Measurements from ENCODE around the gene ACTL6B. TPM values are rescaled to one million over a fixed set of nuclear protein-coding genes. Genes with fewer than 3 reads are reported as not detected.

ACTL6B gene
- total and polyA plus RNA-seq, 10 donors: not detected

DNA sequence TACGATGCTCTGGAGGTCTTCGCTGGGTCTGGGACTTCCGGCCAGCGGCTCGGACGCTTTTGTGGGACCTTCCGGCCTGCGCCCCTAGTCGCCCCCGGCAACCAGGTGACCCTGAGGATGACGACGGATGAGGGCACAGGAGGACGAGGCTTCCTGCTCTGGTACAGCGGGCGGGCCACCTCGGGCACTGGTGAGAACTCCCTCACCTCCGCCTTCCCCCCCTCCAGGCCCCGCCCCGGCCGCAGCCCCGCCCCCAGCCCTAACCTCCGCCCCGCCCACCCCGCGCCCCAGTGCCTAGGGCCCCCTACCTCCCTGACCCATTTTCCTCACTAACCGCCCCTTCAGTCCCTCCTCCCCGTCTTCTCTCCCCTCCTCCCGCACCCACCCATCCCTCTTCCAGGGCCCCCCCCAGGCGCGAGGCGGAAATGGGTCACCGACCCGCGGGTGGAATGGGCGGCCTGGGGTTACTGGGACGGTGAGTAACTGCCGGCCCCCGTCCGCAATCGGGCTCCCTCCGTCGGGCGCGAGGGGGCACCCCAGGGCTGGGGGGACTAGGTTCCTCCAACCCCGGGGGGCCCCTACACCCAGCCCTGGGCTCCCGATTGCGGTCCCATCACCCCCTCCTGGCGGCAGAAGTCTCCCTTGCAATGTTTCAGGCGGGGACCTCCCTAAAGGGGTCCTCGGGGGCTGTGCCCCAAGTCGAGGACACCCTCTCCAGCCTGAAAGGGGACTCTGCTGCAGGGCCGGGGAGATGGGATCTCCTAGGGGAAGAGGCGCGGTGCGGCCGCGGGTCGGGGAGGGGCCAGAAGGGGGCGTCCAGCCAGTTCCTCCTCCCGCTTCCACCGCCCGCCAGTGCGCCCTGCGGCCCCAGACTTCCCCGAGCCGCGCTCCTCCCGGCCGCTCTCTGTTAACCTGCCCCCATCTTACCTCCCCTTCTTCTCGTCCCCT lies 51.9 kb downstream of the ACTL6B start:
- peak; percentile 95 for DNase-seq
- WGBS, 5 donors: 0 to 1% (median 1%) methylated on average over 54 to 70 of the region's 70 CpGs
- no peaks in the 10 kb centered on the region for H3K36me3 ChIP-seq
- H3K4me1 ChIP-seq: peaks cover 12 to 42% (median 24%) of the 10 kb centered on the region in 6 donors
- H3K9me3 ChIP-seq: no peaks in the 10 kb centered on the region
- peaks cover 0 to 36% (median 0%) of the 10 kb centered on the region in 7 donors for H3K27me3 ChIP-seq (replicated peaks in 1 of 7)
- peak overlapping the region; percentile 46 to 88 (median 62) for H3K4me3 ChIP-seq
- TF ChIP-seq CTCF (IDR thresholded peaks at IDR 0.05 in 8 of 11, conservative IDR thresholded peaks at IDR 0.05 in 3 of 11) (peak; percentile 15 to 76 (median 53)), POLR2A (IDR thresholded peaks at IDR 0.05) (peak in 1 of 3 donors; percentile 22), POLR2AphosphoS5 (IDR thresholded peaks at IDR 0.05) (peak; percentile 83 to 88 (median 85))
- intact Hi-C loops (cut with DNase I; ENCODE audit: low total_unique reads): no loop called here
- H3K27ac ChIP-seq: peak overlapping the region in 7 of 8 donors; percentile 38 to 88 (median 73)

DNA sequence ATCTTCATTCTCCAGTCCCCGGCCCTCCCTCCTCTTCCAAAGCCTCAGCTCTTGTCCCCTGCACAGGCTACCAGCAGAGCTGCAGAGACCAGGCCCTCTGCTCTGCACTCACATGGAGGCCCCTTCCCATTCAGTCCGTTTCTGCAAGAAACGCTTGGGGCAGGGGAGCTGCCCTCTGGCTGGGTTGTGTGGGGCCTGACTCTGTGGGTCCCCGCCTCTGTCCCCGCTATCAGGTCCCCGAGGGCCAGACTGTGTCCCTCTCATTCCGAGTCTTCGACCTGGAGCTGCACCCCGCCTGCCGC lies 52.6 kb downstream of the ACTL6B start:
- 17 to 35% (median 23%) methylated on average over 3 to 10 of the region's 10 CpGs for WGBS, 5 donors
- Histone ChIP-seq H3K9me3 (no peaks in the 10 kb centered on the region), H3K4me3 (peak overlapping the region; percentile 46 to 88 (median 62)), H3K4me1 (peaks cover 12 to 42% (median 24%) of the 10 kb centered on the region in 6 donors), H3K27ac (peak overlapping the region in 7 of 8 donors; percentile 38 to 88 (median 73)), H3K36me3 (no peaks in the 10 kb centered on the region), H3K27me3 (replicated peaks in 1 of 7) (peaks cover 0 to 36% (median 0%) of the 10 kb centered on the region in 7 donors)
- no peak for TF ChIP-seq POLR2A (IDR thresholded peaks at IDR 0.05)
- no peak for TF ChIP-seq CTCF (IDR thresholded peaks at IDR 0.05 in 8 of 11, conservative IDR thresholded peaks at IDR 0.05 in 3 of 11)
- no peak for TF ChIP-seq POLR2AphosphoS5 (IDR thresholded peaks at IDR 0.05)
- intact Hi-C loops (cut with DNase I; ENCODE audit: low total_unique reads): no loop called here
- DNase-seq: no peak

- no peak for DNase-seq
- peak overlapping the region in 6 of 8 donors; percentile 51 to 88 (median 76) for H3K27ac ChIP-seq
- WGBS, 5 donors: 60 to 78% (median 71%) methylated on average over 15 to 21 of the region's 21 CpGs
- H3K27me3 ChIP-seq (replicated peaks in 1 of 7): peaks cover 0 to 36% (median 0%) of the 10 kb centered on the region in 7 donors
- no peaks in the 10 kb centered on the region for H3K36me3 ChIP-seq
- no peaks in the 10 kb centered on the region for H3K9me3 ChIP-seq
- intact Hi-C loops (cut with DNase I; ENCODE audit: low total_unique reads): no loop called here
- TF ChIP-seq CTCF (IDR thresholded peaks at IDR 0.05 in 8 of 11, conservative IDR thresholded peaks at IDR 0.05 in 3 of 11) (no peak), POLR2A (IDR thresholded peaks at IDR 0.05) (no peak), POLR2AphosphoS5 (IDR thresholded peaks at IDR 0.05) (no peak)
- peaks cover 12 to 42% (median 24%) of the 10 kb centered on the region in 6 donors for H3K4me1 ChIP-seq
- H3K4me3 ChIP-seq: peak overlapping the region in 7 of 8 donors; percentile 53 to 88 (median 62)
These were observed 53.1 kb downstream of the ACTL6B start for GRCh38 chr7:100602889-100603725.
